Vagina (tissue), 2 donors: Measurements from ENCODE around the gene PTPRN2. TPM values are rescaled to one million over a fixed set of nuclear protein-coding genes. Genes with fewer than 3 reads are reported as not detected.

Source experiments
- DNase-seq, 2 donors: peaks; one replicate each; pipeline ENCODE4 v3.0.0-alpha.2; 2017; ENCODE audit errors: extremely low spot score in 2 of 2
- H3K27ac ChIP-seq: fragments of 200-600 bp; sonication (generic); one replicate; pipeline ENCODE4 v1.5.1; 2019
- H3K27me3 ChIP-seq: fragments of 200-600 bp; sonication (generic); one replicate; pipeline ENCODE4 v1.5.1; 2019
- H3K36me3 ChIP-seq, 2 donors: fragments of 200-600 bp; sonication (generic); one replicate each; pipeline ENCODE4 v1.5.1; 2017 to 2019
- H3K4me1 ChIP-seq: fragments of 200-600 bp; sonication (generic); one replicate; pipeline ENCODE4 v1.5.1; 2019
- H3K4me3 ChIP-seq, 2 donors: fragments of 200-600 bp; sonication (generic); 1 replicate in 1 of 2; 2 replicates in 1 of 2; pipeline ENCODE4 v1.5.1; 2016 to 2019
- H3K9me3 ChIP-seq: fragments of 200-600 bp; sonication (generic); one replicate; pipeline ENCODE4 v1.5.1; 2019
- POLR2A ChIP-seq, 2 donors: fragments of 450-650 bp; IDR thresholded peaks; one replicate each; pipeline ENCODE4 v1.6.1; 2017; ENCODE audit warnings: antibody characterized with exemption in 2 of 2, mild to moderate bottlenecking in 2 of 2, moderate library complexity in 2 of 2
- POLR2AphosphoS5 ChIP-seq, 2 donors: sonication (generic); formaldehyde crosslinking; IDR thresholded peaks; one replicate each; pipeline ENCODE4 v1.9.0; 2017; ENCODE audit warnings: antibody characterized with exemption in 2 of 2, mild to moderate bottlenecking in 2 of 2, low read depth in 1 of 2; ENCODE audit not compliant: insufficient read depth in 1 of 2
- intact Hi-C: fragments of 100-400 bp; cut with DNase I; formaldehyde crosslinking; loops from one replicate; pipeline ENCODE4 v1.15.1; 2023
- total RNA-seq: library from RNA; depleted of rRNA; stranded (reverse); fragments of >200 nt; gene quantifications from one replicate; pipeline ENCODE4 v1.2.3, GENCODE V29; 2016
- TF ChIP-seq, protein P1 (sequence below), 3 experiments: fragments of 450-650 bp in 2 of 3; fragments of 200-600 bp in 1 of 3; sonication (generic) in 1 of 3; IDR thresholded peaks; one replicate each; pipeline ENCODE4 v1.5.1; 2017 to 2019; ENCODE audit warnings: antibody characterized with exemption in 3 of 3, mild to moderate bottlenecking in 2 of 3, moderate library complexity in 2 of 3

The PTPRN2 gene
- total RNA-seq, 1 donor from 2014 or later, result 7.4 TPM

DNA sequence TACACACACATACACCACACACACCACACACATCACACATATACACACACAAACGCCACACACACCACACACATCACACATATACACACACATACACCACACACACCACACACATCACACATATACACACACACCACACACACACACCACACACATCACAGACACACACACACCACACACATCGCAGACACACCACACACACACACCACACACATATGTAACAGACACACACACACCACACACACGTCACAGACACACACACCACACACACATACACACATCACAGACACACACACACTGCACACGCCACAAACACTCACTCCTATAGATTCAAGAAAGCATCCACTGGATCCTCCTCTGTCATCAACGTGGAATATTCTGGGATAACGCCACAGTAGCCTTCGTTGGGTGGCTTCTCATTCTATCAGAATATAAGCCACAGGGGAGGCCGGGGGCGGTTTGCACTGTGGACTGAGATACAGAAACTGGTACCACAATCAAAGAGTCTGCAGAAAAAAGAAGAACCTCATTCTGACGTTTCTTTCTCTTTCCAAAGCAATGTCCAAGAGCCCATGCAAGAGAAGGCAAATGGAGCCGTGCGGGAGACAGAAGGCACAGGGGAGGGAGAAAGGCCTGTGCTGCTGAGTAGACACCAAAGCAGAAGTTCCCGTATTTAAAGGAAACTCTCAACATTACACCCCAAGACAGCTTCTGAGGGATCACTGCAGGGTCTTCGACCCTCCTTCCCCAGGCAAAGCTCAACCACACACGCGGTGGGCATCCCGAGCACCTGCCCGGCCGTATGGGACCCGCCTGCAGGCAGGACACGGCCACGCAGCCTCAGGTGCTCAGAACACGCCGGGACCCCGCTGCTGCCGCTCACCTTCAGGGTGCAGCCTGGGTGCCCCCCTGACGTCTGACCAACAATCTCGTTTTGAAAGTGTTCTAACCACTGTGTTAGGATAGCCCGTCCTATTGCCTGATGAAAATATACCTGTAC is 929.6 kb downstream of the PTPRN2 start:
- Histone ChIP-seq H3K9me3 (no peaks in the 10 kb centered on the region), H3K4me1 (no peaks in the 10 kb centered on the region), H3K36me3 (no peaks in the 10 kb centered on the region), H3K4me3 (no peak overlapping the region), H3K27me3 (no peaks in the 10 kb centered on the region), H3K27ac (no peak overlapping the region)
- no peak for DNase-seq
- no peak for TF ChIP-seq POLR2AphosphoS5 (IDR thresholded peaks at IDR 0.05; ENCODE audit: insufficient read depth in 1 of 2, low read depth in 1 of 2)
- TF ChIP-seq, protein P1, sequence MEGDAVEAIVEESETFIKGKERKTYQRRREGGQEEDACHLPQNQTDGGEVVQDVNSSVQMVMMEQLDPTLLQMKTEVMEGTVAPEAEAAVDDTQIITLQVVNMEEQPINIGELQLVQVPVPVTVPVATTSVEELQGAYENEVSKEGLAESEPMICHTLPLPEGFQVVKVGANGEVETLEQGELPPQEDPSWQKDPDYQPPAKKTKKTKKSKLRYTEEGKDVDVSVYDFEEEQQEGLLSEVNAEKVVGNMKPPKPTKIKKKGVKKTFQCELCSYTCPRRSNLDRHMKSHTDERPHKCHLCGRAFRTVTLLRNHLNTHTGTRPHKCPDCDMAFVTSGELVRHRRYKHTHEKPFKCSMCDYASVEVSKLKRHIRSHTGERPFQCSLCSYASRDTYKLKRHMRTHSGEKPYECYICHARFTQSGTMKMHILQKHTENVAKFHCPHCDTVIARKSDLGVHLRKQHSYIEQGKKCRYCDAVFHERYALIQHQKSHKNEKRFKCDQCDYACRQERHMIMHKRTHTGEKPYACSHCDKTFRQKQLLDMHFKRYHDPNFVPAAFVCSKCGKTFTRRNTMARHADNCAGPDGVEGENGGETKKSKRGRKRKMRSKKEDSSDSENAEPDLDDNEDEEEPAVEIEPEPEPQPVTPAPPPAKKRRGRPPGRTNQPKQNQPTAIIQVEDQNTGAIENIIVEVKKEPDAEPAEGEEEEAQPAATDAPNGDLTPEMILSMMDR (IDR thresholded peaks at IDR 0.05), result no peak
- no peak for TF ChIP-seq POLR2A (IDR thresholded peaks at IDR 0.05)
- intact Hi-C loops, result no loop called here

DNA sequence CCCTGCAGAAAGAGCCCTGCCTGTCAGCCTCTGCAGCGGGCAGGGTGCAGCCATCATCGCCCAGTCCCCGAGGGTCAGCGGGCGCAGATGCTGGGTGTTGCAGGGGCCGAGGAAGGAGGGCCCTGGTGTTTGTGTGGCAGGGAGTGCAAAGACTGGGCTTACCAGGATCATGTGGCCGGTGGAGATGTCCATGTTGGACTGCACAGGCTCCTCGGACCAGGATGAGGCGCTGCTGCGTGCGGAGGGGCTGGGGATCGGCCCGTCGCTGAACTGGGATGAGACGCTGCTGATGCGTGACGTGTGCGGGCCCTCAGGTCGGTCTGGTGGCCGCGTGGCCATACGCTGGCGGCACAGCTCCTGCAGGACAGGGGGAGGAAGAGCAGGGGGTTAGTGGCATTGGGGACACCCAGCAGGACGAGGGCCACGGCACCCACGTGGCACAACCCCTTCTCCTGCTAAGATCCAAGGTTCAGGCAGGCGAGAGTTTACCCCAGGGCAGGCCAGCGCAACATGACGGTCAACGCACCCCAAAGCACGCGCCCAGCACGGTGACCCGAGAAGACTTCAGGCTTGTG is 931.3 kb downstream of the PTPRN2 start:
- TF ChIP-seq, protein P1 (IDR thresholded peaks at IDR 0.05), result no peak
- TF ChIP-seq POLR2AphosphoS5 (IDR thresholded peaks at IDR 0.05; ENCODE audit: insufficient read depth in 1 of 2, low read depth in 1 of 2) (no peak), POLR2A (IDR thresholded peaks at IDR 0.05) (no peak)
- Histone ChIP-seq H3K27ac (no peak overlapping the region), H3K4me3 (no peak overlapping the region), H3K27me3 (no peaks in the 10 kb centered on the region), H3K9me3 (no peaks in the 10 kb centered on the region), H3K4me1 (no peaks in the 10 kb centered on the region), H3K36me3 (no peaks in the 10 kb centered on the region)
- intact Hi-C loops, result no loop called here
- no peak for DNase-seq

DNA sequence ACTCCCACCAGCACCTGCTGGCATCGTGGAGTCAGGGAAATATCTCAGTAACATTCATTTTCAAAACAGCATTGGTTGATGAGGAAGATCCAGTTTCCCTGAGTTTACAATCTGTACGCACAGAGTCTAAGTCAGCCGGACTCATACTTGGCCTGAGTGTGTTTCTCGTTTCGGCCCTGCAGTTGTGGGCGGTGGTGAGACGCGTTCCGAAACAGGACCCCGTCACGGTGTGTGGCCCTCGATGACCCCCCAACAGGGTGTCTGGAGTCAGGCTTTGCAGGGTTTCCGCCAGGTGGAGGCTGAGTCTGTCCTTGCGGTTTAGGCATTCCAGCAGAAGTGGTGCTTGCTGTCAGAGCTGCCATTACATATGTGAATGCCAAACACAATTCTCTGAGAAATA is 933.3 kb downstream of the PTPRN2 start:
- no peak overlapping the region for H3K27ac ChIP-seq
- no peaks in the 10 kb centered on the region for H3K9me3 ChIP-seq
- TF ChIP-seq POLR2AphosphoS5 (IDR thresholded peaks at IDR 0.05; ENCODE audit: insufficient read depth in 1 of 2, low read depth in 1 of 2) (no peak), POLR2A (IDR thresholded peaks at IDR 0.05) (no peak)
- TF ChIP-seq, protein P1 (IDR thresholded peaks at IDR 0.05), result no peak
- H3K27me3 ChIP-seq, result no peaks in the 10 kb centered on the region
- no peak overlapping the region for H3K4me3 ChIP-seq
- no peaks in the 10 kb centered on the region for H3K4me1 ChIP-seq
- intact Hi-C loops, result no loop called here
- no peak for DNase-seq
- H3K36me3 ChIP-seq, result no peaks in the 10 kb centered on the region

DNA sequence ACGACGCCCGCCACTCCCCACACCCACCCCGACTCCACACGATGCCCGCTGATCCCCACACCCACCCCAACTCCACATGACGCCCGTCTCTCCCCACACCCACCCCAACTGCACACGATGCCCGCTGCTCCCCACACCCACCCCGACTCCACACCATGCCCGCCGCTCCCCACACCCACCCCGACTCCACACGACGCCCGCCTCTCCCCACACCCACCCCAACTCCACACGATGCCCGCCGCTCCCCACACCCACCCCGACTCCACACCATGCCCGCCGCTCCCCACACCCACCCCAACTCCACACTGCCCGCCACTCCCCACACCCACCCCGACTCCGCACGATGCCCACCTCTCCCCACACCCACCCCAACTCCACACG is 933.8 kb downstream of the PTPRN2 start:
- Histone ChIP-seq H3K9me3 (no peaks in the 10 kb centered on the region), H3K4me3 (no peak overlapping the region), H3K27ac (no peak overlapping the region), H3K4me1 (no peaks in the 10 kb centered on the region), H3K36me3 (no peaks in the 10 kb centered on the region), H3K27me3 (no peaks in the 10 kb centered on the region)
- no peak for DNase-seq
- intact Hi-C loops, result no loop called here
- TF ChIP-seq POLR2AphosphoS5 (IDR thresholded peaks at IDR 0.05; ENCODE audit: insufficient read depth in 1 of 2, low read depth in 1 of 2) (no peak), POLR2A (IDR thresholded peaks at IDR 0.05) (no peak)
- TF ChIP-seq, protein P1 (IDR thresholded peaks at IDR 0.05), result no peak
